Measurements from ENCODE around the gene EFHC1. TPM values are rescaled to one million over a fixed set of nuclear protein-coding genes. Genes with fewer than 3 reads are reported as not detected.

EFHC1 gene
- total and polyA plus RNA-seq, 2 donors, result 27.8 to 75.6 TPM

GRCh38 chr6:52553719-52554118 lies 133.6 kb downstream of the EFHC1 start:
- Histone ChIP-seq H3K9me3 (ENCODE audit: control insufficient read depth in 2 of 2, insufficient read depth in 1 of 2, low read length in 1 of 2) (no peaks in the 10 kb centered on the region), H3K27ac (ENCODE audit: low read depth in 1 of 2, low read length in 1 of 2) (no peak overlapping the region), H3K27me3 (ENCODE audit: control insufficient read depth in 2 of 2, insufficient read depth in 1 of 2, low read length in 1 of 2) (no peaks in the 10 kb centered on the region), H3K36me3 (ENCODE audit: control insufficient read depth in 2 of 2, insufficient read depth in 2 of 2, low read length in 1 of 2) (no peaks in the 10 kb centered on the region), H3K4me1 (ENCODE audit: control insufficient read depth in 2 of 2, insufficient read depth in 2 of 2, low read length in 2 of 2) (peaks cover 0 to 2% of the 10 kb centered on the region in 2 donors), H3K4me3 (ENCODE audit: low read length in 2 of 2) (no peak overlapping the region)
- no peak for DNase-seq (ENCODE audit: low read depth in 6 of 9, low spot score in 9 of 9)
- WGBS, result over 99% methylated on average over 2 of the region's 2 CpGs

- H3K27ac ChIP-seq (ENCODE audit: low read depth in 1 of 2, low read length in 1 of 2), result no peak overlapping the region
- H3K4me1 ChIP-seq (ENCODE audit: control insufficient read depth in 2 of 2, insufficient read depth in 2 of 2, low read length in 2 of 2), result peaks cover 0 to 2% of the 10 kb centered on the region in 2 donors
These were observed 134.6 kb downstream of the EFHC1 start for GRCh38 chr6:52554684-52555280.

GRCh38 chr6:52555518-52556233 lies 135.5 kb downstream of the EFHC1 start:
- 92% methylated on average over 5 of the region's 5 CpGs for WGBS
- H3K4me1 ChIP-seq (ENCODE audit: control insufficient read depth in 2 of 2, insufficient read depth in 2 of 2, low read length in 2 of 2), result peaks cover 0 to 2% of the 10 kb centered on the region in 2 donors
- no peaks in the 10 kb centered on the region for H3K36me3 ChIP-seq (ENCODE audit: control insufficient read depth in 2 of 2, insufficient read depth in 2 of 2, low read length in 1 of 2)

More at GRCh38 chr6:52554684-52555280, 134.6 kb downstream of the EFHC1 start:
- Histone ChIP-seq H3K9me3 (ENCODE audit: control insufficient read depth in 2 of 2, insufficient read depth in 1 of 2, low read length in 1 of 2) (no peaks in the 10 kb centered on the region), H3K27me3 (ENCODE audit: control insufficient read depth in 2 of 2, insufficient read depth in 1 of 2, low read length in 1 of 2) (no peaks in the 10 kb centered on the region), H3K36me3 (ENCODE audit: control insufficient read depth in 2 of 2, insufficient read depth in 2 of 2, low read length in 1 of 2) (no peaks in the 10 kb centered on the region), H3K4me3 (ENCODE audit: low read length in 2 of 2) (no peak overlapping the region)
- no peak for DNase-seq (ENCODE audit: low read depth in 6 of 9, low spot score in 9 of 9)
- 97% methylated on average over 6 of the region's 6 CpGs for WGBS

GRCh38 chr6:52557389-52558265 lies 137.5 kb downstream of the EFHC1 start:
- no peak overlapping the region for H3K4me3 ChIP-seq (ENCODE audit: low read length in 2 of 2)
- H3K36me3 ChIP-seq (ENCODE audit: control insufficient read depth in 2 of 2, insufficient read depth in 2 of 2, low read length in 1 of 2), result no peaks in the 10 kb centered on the region
- no peaks in the 10 kb centered on the region for H3K4me1 ChIP-seq (ENCODE audit: control insufficient read depth in 2 of 2, insufficient read depth in 2 of 2, low read length in 2 of 2)
- 84% methylated on average over 11 of the region's 11 CpGs for WGBS
- no peak overlapping the region for H3K27ac ChIP-seq (ENCODE audit: low read depth in 1 of 2, low read length in 1 of 2)
- no peak for DNase-seq (ENCODE audit: low read depth in 6 of 9, low spot score in 9 of 9)
- H3K27me3 ChIP-seq (ENCODE audit: control insufficient read depth in 2 of 2, insufficient read depth in 1 of 2, low read length in 1 of 2), result no peaks in the 10 kb centered on the region
- H3K9me3 ChIP-seq (ENCODE audit: control insufficient read depth in 2 of 2, insufficient read depth in 1 of 2, low read length in 1 of 2), result no peaks in the 10 kb centered on the region

More at GRCh38 chr6:52555518-52556233, 135.5 kb downstream of the EFHC1 start:
- Histone ChIP-seq H3K9me3 (ENCODE audit: control insufficient read depth in 2 of 2, insufficient read depth in 1 of 2, low read length in 1 of 2) (no peaks in the 10 kb centered on the region), H3K27ac (ENCODE audit: low read depth in 1 of 2, low read length in 1 of 2) (no peak overlapping the region), H3K4me3 (ENCODE audit: low read length in 2 of 2) (no peak overlapping the region), H3K27me3 (ENCODE audit: control insufficient read depth in 2 of 2, insufficient read depth in 1 of 2, low read length in 1 of 2) (no peaks in the 10 kb centered on the region)
- no peak for DNase-seq (ENCODE audit: low read depth in 6 of 9, low spot score in 9 of 9)

- Histone ChIP-seq H3K27me3 (ENCODE audit: control insufficient read depth in 2 of 2, insufficient read depth in 1 of 2, low read length in 1 of 2) (no peaks in the 10 kb centered on the region), H3K27ac (ENCODE audit: low read depth in 1 of 2, low read length in 1 of 2) (no peak overlapping the region), H3K9me3 (ENCODE audit: control insufficient read depth in 2 of 2, insufficient read depth in 1 of 2, low read length in 1 of 2) (no peaks in the 10 kb centered on the region), H3K4me1 (ENCODE audit: control insufficient read depth in 2 of 2, insufficient read depth in 2 of 2, low read length in 2 of 2) (no peaks in the 10 kb centered on the region), H3K36me3 (ENCODE audit: control insufficient read depth in 2 of 2, insufficient read depth in 2 of 2, low read length in 1 of 2) (no peaks in the 10 kb centered on the region), H3K4me3 (ENCODE audit: low read length in 2 of 2) (no peak overlapping the region)
- no peak for DNase-seq (ENCODE audit: low read depth in 6 of 9, low spot score in 9 of 9)
- WGBS, result 95% methylated on average over 6 of the region's 6 CpGs
These were observed 138.3 kb downstream of the EFHC1 start for GRCh38 chr6:52558266-52559000.

- H3K27me3 ChIP-seq (ENCODE audit: control insufficient read depth in 2 of 2, insufficient read depth in 1 of 2, low read length in 1 of 2), result no peaks in the 10 kb centered on the region
- no peak for DNase-seq (ENCODE audit: low read depth in 6 of 9, low spot score in 9 of 9)
- H3K36me3 ChIP-seq (ENCODE audit: control insufficient read depth in 2 of 2, insufficient read depth in 2 of 2, low read length in 1 of 2), result no peaks in the 10 kb centered on the region
- H3K9me3 ChIP-seq (ENCODE audit: control insufficient read depth in 2 of 2, insufficient read depth in 1 of 2, low read length in 1 of 2), result no peaks in the 10 kb centered on the region
- WGBS, result 96% methylated on average over 5 of the region's 5 CpGs
- no peak overlapping the region for H3K27ac ChIP-seq (ENCODE audit: low read depth in 1 of 2, low read length in 1 of 2)
- H3K4me1 ChIP-seq (ENCODE audit: control insufficient read depth in 2 of 2, insufficient read depth in 2 of 2, low read length in 2 of 2), result no peaks in the 10 kb centered on the region
- H3K4me3 ChIP-seq (ENCODE audit: low read length in 2 of 2), result no peak overlapping the region
These were observed 140.3 kb downstream of the EFHC1 start for GRCh38 chr6:52560462-52560861.

GRCh38 chr6:52562911-52563310 lies 142.8 kb downstream of the EFHC1 start:
- no peak overlapping the region for H3K27ac ChIP-seq (ENCODE audit: low read depth in 1 of 2, low read length in 1 of 2)
- no peak for DNase-seq (ENCODE audit: low read depth in 6 of 9, low spot score in 9 of 9)
- H3K9me3 ChIP-seq (ENCODE audit: control insufficient read depth in 2 of 2, insufficient read depth in 1 of 2, low read length in 1 of 2), result no peaks in the 10 kb centered on the region
- no peaks in the 10 kb centered on the region for H3K27me3 ChIP-seq (ENCODE audit: control insufficient read depth in 2 of 2, insufficient read depth in 1 of 2, low read length in 1 of 2)
- 96% methylated on average over 3 of the region's 3 CpGs for WGBS
- peaks cover 0 to 5% of the 10 kb centered on the region in 2 donors for H3K4me1 ChIP-seq (ENCODE audit: control insufficient read depth in 2 of 2, insufficient read depth in 2 of 2, low read length in 2 of 2)
- H3K36me3 ChIP-seq (ENCODE audit: control insufficient read depth in 2 of 2, insufficient read depth in 2 of 2, low read length in 1 of 2), result no peaks in the 10 kb centered on the region
- no peak overlapping the region for H3K4me3 ChIP-seq (ENCODE audit: low read length in 2 of 2)

- WGBS, result 99% methylated on average over 3 of the region's 3 CpGs
- Histone ChIP-seq H3K27me3 (ENCODE audit: control insufficient read depth in 2 of 2, insufficient read depth in 1 of 2, low read length in 1 of 2) (no peaks in the 10 kb centered on the region), H3K36me3 (ENCODE audit: control insufficient read depth in 2 of 2, insufficient read depth in 2 of 2, low read length in 1 of 2) (no peaks in the 10 kb centered on the region), H3K4me1 (ENCODE audit: control insufficient read depth in 2 of 2, insufficient read depth in 2 of 2, low read length in 2 of 2) (peaks cover 0 to 5% of the 10 kb centered on the region in 2 donors), H3K4me3 (ENCODE audit: low read length in 2 of 2) (no peak overlapping the region), H3K9me3 (ENCODE audit: control insufficient read depth in 2 of 2, insufficient read depth in 1 of 2, low read length in 1 of 2) (no peaks in the 10 kb centered on the region), H3K27ac (ENCODE audit: low read depth in 1 of 2, low read length in 1 of 2) (no peak overlapping the region)
- no peak for DNase-seq (ENCODE audit: low read depth in 6 of 9, low spot score in 9 of 9)
These were observed 144.7 kb downstream of the EFHC1 start for GRCh38 chr6:52564856-52565255.

Measured in thymus (tissue), 11 donors.